Colon (tissue), 2 donors: Measurements from ENCODE around the gene MAMDC4.
"Not testable (repeated sequence)": the region's sequence is repeated elsewhere in the genome, so short reads cannot be mapped to it uniquely, and the experiment has no call there.

Source experiments
- FAIRE-seq: peaks from 2 replicates; lab custom pipeline; 2012; peaks lifted over from hg19 to GRCh38; lab: Jason Lieb, UNC
- donor health status: control.
- donor health status: control.

MAMDC4 gene

DNA sequence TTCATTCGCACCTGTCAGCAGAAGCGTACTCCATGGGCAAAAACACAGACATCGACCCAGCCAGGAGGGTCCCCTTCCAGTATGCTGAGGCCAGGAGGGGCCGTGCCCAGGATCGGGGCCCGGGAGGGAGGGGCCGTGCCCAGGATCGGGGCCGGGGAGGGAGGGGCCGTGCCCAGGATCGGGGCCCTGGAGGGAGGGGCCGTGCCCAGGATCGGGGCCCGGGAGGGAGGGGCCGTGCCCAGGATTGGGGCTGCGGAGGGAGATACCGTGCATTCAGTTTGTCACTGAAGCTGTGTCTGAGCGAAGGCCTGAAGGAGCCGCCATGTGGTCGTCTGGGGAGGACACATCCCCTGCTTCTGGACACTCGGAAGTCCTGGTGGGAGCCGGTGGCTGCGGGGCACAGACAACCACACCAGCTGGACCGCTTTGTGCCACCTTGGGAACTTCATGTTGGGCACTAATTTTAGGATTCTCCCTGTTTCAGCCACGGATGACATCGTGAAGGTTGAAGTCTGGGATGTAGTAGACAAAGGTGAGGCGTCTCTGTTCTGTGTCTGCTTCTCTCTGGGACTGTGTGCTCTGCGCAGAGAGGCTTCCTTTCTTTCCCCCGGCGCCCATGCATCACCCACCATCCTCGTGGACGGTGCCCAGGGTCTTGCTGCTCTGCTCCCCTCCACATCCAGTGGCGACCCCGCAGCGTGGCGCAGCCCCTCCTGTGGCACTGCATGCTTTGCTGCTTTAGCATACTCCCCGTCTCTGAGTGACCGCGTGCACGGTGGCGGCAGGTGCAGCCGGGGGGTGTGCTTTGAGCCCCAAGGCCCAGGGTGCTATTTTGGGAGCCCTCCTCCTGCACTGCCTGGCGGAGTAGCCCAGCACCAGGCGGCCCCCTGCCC is 26.6 kb upstream of the MAMDC4 start:
- FAIRE-seq = no peak

GRCh38 chr9:136826188-136826541 is 26.0 kb upstream of the MAMDC4 start:
- FAIRE-seq = no peak

DNA sequence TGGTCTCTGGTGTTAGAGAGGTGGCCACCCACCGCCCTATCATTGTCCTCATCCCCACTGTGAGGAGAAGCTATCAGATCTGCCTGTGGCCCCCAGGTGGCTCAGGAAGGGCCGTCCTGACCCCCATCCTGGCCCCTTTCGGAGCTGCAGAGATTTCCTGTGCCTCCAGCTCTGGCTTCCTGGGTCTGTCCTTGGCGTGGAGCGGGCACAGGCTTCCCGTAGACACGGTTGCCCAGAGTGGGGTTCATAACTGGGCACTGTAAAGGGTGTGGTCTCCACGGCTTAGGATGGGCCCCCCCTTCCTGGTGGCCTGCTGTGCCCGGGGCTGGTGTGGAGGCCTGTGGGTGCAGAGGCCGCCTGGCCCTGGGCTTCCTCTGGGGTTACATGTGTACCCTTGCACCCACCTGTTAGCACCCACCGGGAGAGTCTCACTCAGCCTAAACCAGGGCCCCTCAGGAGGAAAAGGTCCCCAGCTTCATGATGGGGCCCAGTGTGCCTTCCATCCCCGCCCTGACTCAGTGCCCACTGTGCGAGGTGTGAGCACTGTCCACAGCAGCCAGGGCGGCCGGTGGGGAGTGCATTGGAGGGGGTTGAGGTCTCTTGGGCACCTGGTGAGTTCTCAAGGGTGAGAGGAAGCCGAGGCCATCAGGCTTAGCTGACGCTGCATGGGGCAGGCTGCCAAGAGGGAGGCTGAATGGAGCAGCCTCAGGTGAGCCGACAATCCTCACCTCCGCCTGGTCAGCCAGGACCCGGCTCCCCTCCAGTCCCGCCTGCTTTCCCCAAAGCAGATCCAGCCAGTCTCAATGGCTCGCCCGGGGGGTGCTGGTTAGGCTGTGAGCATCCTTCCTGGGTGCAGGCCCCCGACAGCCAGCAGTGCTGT is 25.2 kb upstream of the MAMDC4 start:
- no peak for FAIRE-seq

- FAIRE-seq = no peak
Measured at GRCh38 chr9:136827794-136828473, 24.2 kb upstream of the MAMDC4 start.

DNA sequence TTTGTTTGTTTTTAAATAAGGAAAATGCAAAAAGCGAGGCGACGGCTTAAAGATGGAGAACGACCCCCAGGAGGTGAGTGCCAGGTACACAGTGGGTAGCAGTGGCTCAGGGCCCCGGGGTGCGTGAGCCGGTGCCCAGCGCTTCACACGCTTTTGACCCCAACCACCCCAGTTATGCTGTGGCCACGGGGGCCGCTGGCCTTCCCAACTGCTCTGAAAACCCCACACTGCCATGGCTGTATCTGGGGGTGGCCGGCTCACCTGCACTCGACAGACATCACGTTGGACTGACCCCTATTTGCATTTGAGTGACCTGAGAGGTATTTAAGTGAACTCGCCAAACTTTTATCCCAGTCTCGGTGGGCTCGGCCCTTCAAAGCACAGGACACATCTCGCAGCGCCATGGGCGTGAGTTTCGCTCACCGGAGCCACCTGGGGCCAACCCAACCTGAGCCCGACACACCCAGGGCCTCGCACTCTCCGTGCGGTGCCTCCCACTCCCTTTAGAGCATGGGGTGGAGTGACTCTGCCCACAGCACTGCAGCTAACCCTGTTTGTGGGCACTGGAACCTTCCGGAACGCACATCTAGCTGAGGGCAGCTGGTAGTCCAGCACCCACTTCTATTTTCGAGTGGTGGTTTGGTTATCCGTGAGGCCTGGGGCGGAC is 23.5 kb upstream of the MAMDC4 start:
- FAIRE-seq = no peak

DNA sequence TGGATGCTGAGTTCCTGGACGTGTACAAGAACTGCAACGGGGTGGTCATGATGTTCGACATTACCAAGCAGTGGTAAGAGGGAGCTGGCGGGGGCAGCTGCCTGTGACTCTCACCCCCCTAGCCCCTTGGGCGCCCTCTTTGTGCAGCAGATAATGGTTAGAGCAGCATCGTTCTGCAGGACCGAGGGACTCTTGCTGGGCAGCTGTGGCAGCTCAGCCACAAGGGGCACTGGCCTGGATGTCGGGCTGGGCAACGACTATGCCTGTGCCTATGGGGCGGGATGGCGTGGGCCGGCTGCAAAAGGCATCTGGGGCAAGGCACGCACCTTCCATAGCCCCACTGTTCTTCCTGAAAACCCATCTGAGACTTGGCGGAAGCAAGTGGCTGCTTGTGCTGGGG is 22.7 kb upstream of the MAMDC4 start:
- no peak for FAIRE-seq

- no peak for FAIRE-seq
Measured at GRCh38 chr9:136829981-136830885, 21.9 kb upstream of the MAMDC4 start.

GRCh38 chr9:136831002-136831719 is 21.0 kb upstream of the MAMDC4 start:
- no peak for FAIRE-seq

DNA sequence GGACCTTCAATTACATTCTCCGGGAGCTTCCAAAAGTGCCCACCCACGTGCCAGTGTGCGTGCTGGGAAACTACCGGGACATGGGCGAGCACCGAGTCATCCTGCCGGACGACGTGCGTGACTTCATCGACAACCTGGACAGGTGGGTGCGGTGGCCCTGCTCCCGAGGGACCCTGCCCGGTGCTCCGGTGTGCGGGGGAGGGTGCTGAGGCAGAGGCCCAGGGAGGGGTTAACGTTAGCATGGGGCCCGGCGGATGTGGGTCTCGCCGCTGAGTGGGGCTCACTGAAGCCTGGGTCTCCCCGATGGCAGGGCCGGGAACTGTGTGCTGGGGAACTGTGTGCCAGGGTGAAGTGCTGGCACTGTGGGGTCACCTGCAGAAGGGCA is 20.4 kb upstream of the MAMDC4 start:
- FAIRE-seq = no peak

DNA sequence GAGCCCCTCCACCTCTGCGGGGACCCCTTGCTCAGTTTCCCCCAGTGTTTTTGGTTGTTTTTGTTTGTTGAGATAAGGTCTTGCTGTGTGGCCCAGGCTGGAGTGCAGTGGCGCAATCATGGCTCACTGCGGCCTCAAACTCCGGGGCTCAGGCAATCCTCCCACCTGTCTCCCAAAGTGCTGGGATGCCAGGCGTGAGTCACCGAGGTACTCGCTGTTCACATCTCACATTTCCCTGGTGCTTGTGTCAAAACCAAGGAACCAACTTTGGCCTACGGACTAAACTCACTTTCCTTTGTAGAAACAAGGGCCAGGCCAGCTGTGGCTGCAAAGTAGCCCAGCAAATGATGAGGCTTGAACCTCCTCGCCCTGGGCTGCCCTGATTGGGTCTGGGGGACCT is 19.6 kb upstream of the MAMDC4 start:
- FAIRE-seq = no peak

GRCh38 chr9:136833381-136834048 is 18.6 kb upstream of the MAMDC4 start:
- not testable (repeated sequence) for FAIRE-seq

GRCh38 chr9:136835162-136835931 is 16.8 kb upstream of the MAMDC4 start:
- no peak for FAIRE-seq

- no peak for FAIRE-seq
Measured at GRCh38 chr9:136835932-136836904, 15.9 kb upstream of the MAMDC4 start.

DNA sequence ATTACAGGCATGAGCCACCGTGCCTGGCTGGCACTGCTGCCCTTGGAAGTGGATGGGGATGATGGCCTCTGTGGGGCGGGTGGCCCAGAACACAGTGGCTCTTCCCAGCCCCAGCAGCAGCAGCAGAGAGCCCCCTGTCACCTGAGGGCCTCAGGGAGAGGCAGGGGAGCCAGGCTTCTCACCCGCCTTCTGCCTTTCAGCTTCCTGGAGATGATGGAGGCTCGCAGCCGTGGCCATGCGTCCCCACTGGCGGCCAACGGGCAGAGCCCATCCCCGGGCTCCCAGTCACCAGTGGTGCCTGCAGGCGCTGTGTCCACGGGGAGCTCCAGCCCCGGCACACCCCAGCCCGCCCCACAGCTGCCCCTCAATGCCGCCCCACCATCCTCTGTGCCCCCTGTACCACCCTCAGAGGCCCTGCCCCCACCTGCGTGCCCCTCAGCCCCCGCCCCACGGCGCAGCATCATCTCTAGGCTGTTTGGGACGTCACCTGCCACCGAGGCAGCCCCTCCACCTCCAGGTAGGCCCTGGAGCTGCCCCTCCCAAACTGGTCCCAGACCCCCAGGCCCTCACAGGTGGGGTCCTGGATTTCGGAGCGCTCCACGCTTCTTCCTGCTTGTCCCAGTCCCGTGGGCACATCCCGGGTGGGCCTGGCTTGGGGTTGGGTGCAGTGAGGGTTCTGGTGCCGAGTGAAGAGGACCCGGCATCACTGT is 14.8 kb upstream of the MAMDC4 start:
- FAIRE-seq = no peak

GRCh38 chr9:136837856-136838277 is 14.3 kb upstream of the MAMDC4 start:
- FAIRE-seq = not testable (repeated sequence)

DNA sequence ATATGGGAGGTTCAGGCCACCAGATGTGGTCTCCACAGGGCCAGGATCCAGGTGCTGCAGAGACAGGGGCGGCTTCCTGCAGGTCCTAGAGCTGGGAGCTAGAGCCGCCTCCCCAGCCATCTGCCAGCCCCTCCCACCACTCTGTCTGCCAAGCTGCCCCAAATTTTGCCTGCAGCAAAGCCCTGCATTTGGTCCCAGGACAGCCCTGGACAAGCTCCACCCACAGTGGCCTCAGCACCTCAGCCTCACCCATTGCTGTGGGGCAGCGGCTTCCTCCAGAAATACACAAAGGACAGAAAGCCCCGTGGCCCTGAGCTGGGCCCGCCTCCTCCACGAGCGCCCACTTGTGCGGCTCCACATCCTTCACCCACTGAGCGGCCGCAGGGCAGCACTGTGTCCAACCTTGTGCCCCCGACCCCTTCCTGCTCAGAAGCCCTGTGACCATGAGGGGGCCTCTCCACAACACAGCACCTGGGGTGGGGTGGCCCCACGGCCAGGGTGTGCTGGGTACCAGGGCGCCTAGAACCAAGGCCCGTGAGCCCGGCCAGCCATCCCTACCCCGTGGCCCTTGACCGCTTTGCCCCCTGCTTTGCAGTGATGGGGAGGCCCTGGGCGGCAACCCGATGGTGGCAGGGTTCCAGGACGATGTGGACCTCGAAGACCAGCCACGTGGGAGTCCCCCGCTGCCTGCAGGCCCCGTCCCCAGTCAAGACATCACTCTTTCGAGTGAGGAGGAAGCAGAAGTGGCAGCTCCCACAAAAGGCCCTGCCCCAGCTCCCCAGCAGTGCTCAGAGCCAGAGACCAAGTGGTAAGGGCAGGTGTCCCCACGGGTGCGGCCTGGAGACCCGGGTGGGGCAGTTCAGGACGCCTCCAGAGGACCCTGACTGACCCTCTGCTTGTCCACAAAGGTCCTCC is 13.6 kb upstream of the MAMDC4 start:
- no peak for FAIRE-seq
